Inflammatory macrophage (primary cell): ENCODE data around the gene HINFP.
"Not testable (repeated sequence)": the region's sequence is repeated elsewhere in the genome, so short reads cannot be mapped to it uniquely, and the experiment has no call there.

Experiments
- DNase-seq, 2 donors: peaks; one replicate each; pipeline ENCODE4 v3.0.0-alpha.2; 2020 to 2022

HINFP gene

DNA sequence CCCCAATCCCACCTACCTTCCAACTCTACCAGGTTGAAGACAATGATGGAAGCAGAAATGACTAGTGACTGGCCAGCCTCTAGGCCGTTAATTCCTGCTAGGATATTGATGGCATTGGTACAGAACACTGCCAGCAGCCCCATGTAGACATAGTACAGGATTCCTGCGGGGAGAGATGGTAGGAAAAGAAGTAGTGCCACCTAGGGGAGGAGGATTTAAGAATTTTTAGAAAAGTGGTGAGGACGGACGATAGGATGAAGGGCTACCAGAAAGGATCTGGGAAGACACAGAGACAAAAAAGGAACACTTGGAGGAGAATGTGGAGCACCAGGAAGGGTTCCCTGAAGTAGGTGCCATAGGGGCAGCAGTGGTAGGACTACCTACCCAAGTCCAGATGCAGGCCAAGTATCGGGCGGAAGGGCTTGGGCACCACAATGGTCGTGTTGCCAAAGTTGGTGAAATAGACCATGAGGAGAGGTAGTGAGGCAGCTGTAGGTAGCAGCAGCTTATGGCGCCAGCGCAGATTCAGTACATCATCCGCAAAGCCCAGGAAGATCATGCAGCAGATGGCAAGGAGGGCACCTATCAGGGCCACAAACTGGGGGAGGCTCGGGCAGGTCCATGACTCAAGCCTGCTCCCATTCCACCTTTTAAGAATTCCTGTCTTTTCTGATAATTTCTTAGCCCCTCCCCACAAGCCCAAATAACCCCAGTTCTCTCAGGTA, 21.0 kb upstream of the HINFP start:
- DNase-seq: peak; percentile 26 to 39

DNA sequence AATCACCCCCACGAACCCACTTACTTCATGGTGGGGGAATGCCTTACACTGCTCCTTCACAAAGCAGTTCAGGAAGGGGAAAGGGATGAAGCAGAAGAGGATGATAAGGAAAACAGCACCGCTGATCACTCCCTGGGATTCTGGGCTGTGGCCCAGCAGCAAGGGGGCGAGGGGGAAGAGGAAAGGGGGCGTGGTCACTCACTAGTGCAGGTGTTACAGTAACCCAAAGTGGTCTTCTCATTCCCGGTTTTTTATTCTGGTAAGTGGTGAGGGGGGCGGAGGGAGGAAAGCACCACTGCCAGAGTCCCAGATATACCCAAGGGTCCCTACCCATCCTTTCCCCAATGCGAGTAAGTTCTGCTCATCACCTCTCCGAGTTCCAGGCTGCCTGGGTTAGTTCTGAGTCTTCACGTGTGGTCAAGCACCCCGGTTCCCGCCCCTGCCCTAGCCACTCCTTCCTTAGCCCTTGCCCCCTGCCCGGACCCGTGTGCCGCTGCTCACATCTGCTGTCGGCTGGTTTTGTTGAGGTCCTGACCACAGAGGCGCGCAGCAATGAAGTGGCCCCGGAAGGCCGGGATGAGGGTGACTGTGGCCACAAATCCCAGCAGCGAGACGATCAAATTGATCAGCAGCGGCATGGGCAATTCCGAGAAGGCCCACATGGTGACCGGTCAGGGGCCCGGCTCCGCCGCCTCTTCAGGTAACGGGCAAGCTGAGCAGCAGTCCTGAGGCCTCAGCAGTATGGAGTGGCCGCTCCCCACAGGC, 20.2 kb upstream of the HINFP start:
- peak in 1 of 2 donors; percentile 9 for DNase-seq

DNA sequence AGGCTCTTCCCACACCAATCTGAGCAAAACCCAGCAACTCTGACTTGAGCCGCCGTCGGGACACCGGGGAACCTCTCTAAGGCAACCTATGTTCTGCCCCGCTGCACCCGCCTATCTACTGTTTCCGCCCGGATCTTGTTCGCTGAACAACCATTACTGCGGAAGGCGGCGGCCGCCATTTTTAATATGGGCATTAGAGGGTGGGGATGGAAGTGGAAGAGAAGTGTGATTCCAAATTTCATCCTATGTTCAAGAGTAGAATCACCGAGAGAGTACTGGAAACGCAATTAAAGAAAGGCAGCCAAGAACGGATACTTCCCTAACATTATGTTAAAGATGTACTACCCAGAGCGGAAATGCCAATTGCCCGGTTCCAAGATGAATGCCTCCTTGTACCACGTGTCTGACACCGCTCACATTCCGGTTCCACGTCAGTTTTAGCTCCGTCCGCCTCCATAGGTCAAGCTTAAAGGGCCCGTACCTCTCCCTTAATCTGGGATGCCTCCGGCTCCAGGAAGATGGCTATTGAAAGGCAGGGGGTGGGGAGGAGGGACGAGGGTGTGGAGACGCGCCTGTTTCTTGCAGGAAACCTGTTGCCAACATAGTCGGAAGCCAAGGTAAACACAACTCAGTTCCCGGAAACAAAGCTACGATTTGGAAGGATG, 19.5 kb upstream of the HINFP start, which contains the start of gene DPAGT1:
Gene DPAGT1, minus strand, starts transcription at position 95 of the 665 bp plus-strand sequence. CDS start 198 bp downstream, outside the sequence.
- DNase-seq: peak; percentile 93 to 95

DNA sequence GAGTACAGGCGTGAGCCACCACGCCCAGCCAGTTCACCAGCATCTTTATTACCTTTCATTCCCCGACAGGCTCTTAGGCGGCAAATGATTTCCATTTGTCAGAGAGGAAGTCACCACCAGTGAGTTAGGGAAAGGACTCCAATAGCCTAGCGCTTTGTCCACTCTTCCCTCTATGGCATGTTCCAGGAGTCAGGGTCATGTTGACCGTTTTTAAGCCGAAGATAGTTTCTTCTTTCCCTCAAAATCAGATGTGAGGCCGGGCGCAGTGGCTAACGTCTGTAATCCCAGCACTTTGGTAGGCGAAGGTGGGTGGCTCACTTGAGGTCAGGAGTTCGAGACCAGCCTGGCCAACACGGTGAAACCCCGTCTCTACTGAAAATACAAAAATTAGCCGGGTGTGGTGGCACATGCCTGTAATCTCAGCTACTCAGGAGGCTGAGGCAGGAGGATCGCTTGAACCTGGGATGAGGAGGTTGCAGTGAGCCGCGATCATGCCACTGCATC, 18.2 kb upstream of the HINFP start:
- not testable (repeated sequence) for DNase-seq

DNA sequence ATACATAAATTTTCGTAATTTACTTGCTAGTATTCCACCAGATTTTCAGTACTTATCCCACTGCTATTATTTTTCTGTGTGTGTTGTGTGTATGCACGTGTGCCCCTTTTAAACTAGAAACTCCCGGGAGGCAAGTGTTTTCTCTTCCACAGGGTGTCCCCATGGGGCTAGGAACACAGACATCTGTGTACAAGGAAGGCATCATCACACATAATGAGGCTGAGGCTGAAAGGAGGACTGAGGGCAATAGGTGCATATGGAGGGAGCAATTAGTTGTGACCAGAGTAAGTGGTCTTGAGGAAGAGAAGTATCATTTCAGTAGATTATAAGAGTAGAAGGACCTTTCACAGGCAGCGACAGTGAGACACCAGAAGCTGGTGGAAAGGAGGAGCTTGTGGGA, 17.6 kb upstream of the HINFP start:
- peak in 1 of 2 donors; percentile 14 for DNase-seq

DNA sequence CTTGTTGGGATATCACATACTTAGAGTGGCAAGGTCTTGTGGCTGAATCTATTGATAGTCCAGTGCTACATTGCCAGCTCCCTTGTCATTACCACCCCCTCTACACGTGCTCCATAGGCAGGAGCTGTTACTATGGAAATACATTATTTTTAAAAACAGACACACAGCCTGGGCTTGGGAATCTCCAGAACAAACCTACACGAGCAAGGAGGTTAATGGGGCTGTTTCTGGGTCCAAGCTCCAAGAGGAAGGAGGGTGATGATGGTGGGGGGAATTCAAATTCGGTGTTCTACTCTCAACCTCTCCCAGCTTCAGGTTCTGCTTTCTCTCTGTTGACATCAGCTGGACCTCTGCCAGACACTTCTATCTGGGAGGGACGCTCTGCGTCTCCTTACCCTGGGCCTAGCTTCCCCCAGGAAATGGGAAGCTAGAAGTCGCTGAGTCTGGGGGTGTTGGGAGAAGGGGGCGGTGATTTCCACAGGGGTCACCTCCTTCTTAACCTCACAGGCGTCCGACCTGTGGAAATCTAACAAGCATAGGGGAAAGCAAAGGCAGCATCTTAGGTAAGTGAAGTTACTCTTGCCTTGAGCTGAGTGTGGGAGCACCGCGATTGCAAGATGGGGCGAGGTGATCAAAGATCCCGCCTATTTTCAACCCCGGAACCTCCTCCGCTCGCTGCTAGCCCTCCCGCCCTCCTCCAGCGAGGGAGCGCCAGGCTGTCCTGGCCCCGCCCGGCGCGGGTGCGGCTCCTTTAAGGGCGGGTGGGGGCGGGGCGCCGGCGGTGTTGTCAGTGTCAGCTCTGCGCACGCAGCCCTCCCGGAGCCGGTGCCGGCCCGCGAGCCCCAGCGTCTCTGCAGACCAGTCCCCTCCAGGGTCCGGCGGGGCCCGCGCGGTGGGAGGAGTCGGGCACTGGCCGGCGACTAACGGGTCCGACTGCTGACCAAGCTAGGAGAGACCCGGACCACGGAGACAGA, 14.5 kb upstream of the HINFP start, which contains the start of gene C2CD2L:
Gene C2CD2L, plus strand, starts transcription at position 781 of the 974 bp plus-strand sequence. CDS start 398 bp downstream, outside the sequence.
- peak; percentile 95 to 96 for DNase-seq

DNA sequence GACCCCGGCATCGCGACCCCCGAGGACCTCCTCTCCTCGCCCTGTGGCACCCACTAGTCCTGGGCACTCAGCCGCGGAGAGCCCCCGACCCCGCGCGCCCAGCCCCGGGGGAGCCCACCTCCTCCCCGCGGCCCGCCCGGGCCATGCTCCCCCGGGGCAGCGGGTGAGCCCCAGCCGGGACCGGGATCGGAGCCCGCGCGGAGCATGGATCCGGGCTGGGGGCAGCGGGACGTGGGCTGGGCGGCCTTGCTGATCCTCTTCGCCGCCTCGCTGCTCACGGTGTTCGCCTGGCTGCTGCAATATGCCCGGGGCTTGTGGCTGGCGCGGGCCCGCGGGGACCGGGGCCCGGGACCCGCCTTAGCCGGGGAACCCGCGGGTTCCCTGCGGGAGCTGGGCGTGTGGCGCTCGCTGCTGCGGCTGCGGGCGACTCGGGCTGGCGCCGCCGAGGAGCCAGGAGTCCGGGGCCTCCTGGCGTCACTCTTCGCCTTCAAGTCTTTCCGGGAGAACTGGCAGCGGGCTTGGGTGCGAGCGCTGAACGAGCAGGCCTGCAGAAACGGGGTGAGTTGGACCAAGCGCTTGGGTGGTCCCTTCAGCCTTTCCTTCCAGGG, 13.7 kb upstream of the HINFP start:
- no peak for DNase-seq

DNA sequence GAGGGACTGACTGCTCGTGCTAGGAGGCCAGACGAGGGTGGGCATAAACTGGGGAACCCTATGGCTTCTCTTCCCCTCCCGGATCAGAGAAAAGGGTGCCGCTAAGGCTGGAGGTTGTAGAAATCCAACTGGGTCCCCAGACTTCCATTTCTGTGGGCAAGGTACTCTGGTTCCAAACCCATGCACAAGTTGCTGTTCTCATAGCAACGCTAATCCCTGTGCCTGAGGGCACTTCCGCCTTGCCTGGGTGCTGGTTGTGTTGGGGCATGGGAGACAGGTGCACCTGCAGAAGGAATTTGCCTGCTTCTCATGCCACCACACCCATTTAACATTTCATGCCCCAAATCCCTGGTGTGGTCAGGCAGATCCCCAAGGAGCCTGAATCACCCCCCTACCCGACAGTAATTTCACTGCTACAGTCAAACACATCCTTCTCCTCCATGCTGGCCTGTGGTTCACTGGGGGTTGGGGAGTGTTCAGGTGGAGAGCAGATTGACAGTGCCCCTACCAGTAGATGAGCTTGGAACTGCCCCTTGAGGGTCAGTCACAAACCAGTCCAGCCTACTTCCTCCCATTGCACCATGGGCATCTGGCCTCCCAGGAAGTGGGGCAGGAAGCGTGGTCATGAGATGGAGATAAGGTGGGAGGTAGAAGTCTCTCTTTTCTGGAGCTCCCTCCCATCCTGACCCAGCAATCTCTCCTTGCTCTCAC, 13.1 kb upstream of the HINFP start:
- DNase-seq: peak; percentile 77 to 84

DNA sequence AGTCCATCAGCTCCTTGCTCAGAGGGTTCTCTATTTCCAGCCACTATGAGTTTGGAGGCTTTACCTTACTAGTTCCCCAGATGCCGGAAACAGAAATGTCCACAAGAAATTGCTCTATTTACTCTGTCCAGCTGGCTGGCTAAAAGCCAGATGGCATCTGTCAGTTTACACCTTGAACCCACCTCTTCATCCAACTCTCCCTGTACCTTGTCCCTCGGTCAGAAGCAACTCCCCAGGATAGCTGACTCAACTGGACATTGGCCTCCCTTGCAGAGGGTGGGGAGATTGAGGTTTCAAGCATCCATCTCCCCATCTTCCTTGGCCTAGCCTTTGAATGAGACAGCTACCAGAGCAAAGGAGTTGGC, 12.5 kb upstream of the HINFP start:
- DNase-seq: no peak

DNA sequence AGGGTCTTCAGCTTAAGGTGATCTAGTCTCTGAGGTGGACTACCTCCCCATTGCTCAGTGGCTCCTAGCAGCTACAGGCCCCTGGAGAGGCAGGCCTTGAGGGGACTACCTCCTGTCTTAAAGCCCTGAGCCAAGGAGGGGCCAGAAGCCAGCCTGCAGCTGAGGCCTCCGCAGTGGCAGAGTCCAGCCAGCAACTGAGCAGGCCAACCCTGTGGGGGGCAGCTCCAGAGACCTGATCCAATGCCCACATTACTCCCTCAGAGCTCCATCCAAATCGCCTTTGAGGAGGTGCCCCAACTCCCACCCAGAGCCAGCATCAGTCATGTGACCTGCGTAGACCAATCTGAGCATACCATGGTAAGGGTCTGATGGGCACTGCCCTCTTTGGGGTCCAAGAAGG, 11.5 kb upstream of the HINFP start:
- DNase-seq: no peak

DNA sequence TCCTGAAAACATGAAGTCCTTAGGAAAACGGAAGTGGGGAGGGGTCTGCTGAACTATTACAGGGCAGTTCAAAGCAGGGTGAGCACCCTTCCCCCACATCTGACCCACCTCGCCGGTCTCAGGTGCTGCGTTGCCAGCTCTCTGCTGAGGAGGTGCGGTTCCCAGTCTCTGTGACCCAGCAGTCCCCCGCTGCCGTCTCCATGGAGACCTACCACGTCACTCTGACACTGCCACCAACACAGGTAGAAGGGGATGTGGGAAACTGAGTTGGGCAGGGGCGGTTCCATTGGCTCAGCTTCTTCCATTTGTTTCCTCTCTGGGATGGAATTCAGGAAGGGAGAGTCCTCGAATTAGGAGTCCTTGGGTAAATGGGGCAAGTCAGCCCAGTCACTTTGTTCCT, 10.9 kb upstream of the HINFP start:
- no peak for DNase-seq

DNA sequence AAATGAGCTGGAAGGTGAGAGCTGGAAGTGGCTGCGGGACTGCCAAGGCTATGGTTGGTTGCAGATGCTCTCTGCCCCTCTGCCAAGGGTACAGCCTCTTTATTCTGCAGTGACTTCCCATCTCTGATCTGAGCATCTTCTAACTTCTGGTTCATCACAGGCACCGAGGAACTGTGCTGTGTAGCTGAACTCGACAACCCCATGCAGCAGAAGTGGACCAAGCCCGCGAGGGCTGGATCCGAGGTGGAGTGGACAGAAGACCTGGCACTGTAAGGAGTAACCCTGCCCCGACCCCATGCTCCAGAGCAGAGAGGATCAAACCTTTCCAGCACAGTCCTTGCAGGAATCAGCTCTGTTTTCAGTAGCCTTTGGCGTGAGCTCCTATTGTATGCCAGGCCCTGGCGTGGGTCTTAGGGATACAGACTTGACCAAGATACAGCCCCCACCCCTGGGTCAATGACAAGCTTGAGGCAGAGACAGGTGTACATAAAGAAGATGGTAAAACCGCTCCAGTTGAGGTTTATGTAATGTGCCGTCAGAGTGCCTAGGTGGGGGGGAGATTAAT, 9.9 kb upstream of the HINFP start:
- DNase-seq: no peak

DNA sequence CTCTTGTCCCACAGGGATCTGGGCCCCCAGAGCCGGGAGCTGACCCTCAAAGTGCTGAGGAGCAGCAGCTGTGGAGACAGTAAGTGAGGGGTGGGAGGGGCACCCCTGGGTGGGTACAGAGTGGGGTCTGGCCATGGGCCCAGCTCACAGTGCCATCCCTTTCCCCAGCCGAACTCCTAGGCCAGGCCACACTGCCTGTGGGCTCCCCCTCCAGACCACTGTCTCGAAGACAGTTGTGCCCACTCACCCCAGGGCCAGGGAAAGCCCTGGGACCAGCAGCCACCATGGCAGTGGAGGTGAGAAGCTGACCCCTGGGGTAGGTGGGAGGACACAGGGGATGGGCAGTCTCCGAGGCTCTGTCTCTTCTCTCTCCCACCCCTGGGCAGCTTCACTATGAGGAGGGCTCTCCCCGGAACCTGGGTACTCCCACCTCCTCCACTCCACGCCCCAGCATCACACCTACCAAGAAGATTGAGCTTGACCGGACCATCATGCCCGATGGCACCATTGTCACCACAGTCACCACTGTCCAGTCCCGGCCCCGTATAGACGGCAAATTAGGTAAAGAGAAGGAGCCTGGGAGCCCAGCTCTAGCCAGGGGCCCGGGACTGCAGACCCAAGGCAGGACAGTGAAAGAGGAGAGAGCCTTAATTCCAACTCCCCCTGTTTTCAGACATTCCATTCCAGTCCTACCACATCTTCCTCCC, 8.9 kb upstream of the HINFP start:
- DNase-seq: no peak

DNA sequence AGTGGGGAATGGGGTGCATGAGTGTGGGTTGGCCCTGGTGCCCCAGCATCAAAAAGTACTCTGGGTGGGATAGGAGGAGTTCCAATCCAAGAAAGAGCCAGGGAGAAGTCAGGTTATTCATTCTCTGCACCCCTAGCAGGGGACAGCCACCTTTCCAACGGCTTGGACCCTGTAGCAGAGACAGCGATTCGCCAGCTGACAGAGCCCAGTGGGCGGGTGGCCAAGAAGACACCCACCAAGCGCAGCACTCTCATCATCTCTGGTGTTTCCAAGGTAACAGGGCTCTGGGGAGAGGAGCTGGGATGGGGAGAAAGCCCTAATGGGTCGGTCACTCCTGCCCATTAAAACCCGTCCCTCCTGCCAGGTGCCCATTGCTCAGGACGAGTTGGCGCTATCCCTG, 7.7 kb upstream of the HINFP start:
- no peak for DNase-seq

DNA sequence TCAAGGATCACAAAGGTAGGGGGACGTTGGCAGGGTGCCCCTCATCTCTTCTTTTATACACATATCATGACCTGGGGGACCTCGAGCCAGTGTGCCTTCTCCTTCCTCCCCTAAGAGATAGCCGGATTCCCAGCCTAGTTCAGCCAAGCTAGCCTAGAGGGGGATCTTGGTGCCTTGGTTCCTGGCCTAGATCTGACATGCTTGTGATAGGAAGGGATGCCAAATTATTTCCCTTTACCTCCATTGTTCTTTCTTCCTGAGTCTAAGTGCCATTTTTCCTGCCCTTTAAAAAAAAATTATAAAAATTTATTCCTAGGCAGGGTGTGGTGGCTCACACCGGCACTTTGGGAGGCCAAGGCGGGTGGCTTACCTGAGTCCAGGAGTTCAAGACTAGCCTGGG, 7.0 kb upstream of the HINFP start:
- DNase-seq: no peak

DNA sequence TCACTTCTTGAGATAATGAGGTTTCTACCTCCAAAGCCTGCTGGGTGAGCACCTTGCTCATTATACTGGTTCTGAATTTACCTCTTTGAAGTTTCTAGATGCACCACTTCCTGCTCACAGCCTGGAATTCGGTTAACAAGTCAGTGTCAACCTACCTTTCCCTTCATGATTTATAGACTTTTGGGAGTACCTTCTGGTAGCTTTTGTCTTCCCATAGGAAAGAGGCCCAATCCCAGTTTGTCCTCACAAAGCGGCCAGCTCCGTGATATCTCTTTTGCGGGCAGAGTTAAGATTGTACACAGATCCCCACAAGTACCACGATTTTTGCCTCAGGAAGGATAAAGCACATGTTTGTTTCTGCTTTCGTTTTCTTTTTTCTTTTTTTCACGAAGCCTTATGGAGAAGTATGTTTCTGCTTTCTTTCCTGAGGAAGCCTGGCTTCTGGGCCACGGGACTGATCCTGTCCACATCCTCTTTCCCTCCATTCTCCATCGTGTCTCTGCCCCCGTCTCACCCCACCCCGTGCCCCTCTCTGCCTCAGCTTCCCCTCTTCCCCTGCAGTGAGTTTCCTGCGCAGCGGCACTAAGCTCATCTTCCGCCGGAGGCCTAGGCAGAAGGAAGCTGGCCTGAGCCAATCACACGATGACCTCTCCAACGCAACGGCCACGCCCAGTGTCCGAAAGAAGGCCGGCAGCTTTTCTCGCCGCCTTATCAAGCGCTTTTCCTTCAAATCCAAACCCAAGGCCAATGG, 5.7 kb upstream of the HINFP start:
- peak; percentile 87 to 91 for DNase-seq

DNA sequence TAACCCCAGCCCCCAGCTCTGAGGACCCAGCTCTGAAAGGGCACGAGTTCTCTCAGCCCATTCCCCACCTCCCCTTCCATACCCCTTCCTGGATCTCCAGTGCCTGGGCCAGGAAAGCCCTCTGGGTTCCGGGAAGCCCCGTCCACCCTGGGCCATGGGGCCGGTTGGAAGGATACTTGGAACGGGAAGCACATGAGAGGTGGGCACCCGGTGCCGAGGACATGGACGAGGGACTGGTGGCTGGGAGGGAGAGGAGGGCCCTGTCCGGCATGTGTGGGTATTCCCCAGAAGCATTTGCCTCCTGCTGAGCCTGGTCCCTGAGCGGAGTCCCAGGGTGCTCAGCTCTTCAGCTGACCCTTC, 5.2 kb upstream of the HINFP start:
- DNase-seq: no peak

DNA sequence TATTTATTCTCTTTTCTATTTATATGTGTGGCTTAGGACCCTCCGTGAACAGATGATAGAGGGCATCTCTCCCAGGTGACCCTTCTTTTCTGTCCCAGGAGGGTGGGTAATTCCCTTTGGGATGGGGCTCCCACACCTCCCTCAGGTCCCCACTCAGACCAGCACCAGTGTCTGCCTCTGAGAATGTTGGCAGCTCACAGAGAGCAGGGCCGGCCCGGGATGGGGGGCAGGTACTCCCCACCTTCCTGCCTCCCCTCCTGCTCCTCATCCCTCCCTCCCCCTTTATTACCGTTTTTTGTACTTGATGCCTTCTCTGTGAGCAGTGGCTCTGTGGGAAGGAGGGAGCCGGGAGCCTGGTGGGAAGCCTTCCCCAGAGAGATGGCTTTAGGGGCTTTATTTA, 4.8 kb upstream of the HINFP start:
- no peak for DNase-seq
